Measurements from ENCODE around the gene MYBBP1A. TPM values are rescaled to one million over a fixed set of nuclear protein-coding genes. Genes with fewer than 3 reads are reported as not detected.

MYBBP1A gene
- total RNA-seq, 4 donors from 2014 or later, result 53.9 to 83.7 (median 54.5) TPM

- no peak overlapping the region for H3K4me3 ChIP-seq (ENCODE audit: low read depth, poor library complexity, severe bottlenecking)
- intact Hi-C loops (cut with DNase I; ENCODE audit: low total_unique reads), result no loop called here
- 92 to 93% methylated on average over 18 of the region's 18 CpGs for WGBS, 2 donors
- no peak for DNase-seq (ENCODE audit: low spot score in 2 of 2)
- TF ChIP-seq POLR2A (IDR thresholded peaks at IDR 0.05) (no peak), CTCF (IDR thresholded peaks at IDR 0.05) (no peak)
Observed at GRCh38 chr17:4544951-4545216, 10.3 kb downstream of the MYBBP1A start.

GRCh38 chr17:4544135-4544950, 10.8 kb downstream of the MYBBP1A start:
- TF ChIP-seq POLR2A (IDR thresholded peaks at IDR 0.05), result no peak
- no peak for TF ChIP-seq CTCF (IDR thresholded peaks at IDR 0.05)
- intact Hi-C loops (cut with DNase I; ENCODE audit: low total_unique reads), result no loop called here
- no peak overlapping the region for H3K4me3 ChIP-seq (ENCODE audit: low read depth, poor library complexity, severe bottlenecking)
- DNase-seq (ENCODE audit: low spot score in 2 of 2), result no peak
- WGBS, 2 donors, result 82 to 92% methylated on average over 24 to 37 of the region's 37 CpGs

GRCh38 chr17:4543557-4544026, 11.6 kb downstream of the MYBBP1A start:
- no peak overlapping the region for H3K4me3 ChIP-seq (ENCODE audit: low read depth, poor library complexity, severe bottlenecking)
- WGBS, 2 donors, result 61 to 69% methylated on average over 12 to 19 of the region's 19 CpGs
- DNase-seq (ENCODE audit: low spot score in 2 of 2), result peak in 1 of 2 donors; percentile 82
- intact Hi-C loops (cut with DNase I; ENCODE audit: low total_unique reads), result no loop called here
- TF ChIP-seq CTCF (IDR thresholded peaks at IDR 0.05) (no peak), POLR2A (IDR thresholded peaks at IDR 0.05) (no peak)

- TF ChIP-seq POLR2A (IDR thresholded peaks at IDR 0.05) (no peak), CTCF (IDR thresholded peaks at IDR 0.05) (no peak)
- no peak overlapping the region for H3K4me3 ChIP-seq (ENCODE audit: low read depth, poor library complexity, severe bottlenecking)
- intact Hi-C loops (cut with DNase I; ENCODE audit: low total_unique reads), result no loop called here
- WGBS, 2 donors, result 77 to 81% methylated on average over 15 to 18 of the region's 19 CpGs
- DNase-seq (ENCODE audit: low spot score in 2 of 2), result peak in 1 of 2 donors; percentile 82
Observed at GRCh38 chr17:4542726-4543191, 12.4 kb downstream of the MYBBP1A start.

GRCh38 chr17:4542003-4542725, 13.0 kb downstream of the MYBBP1A start:
- DNase-seq (ENCODE audit: low spot score in 2 of 2), result peak in 1 of 2 donors; percentile 81
- WGBS, 2 donors, result 86 to 91% methylated on average over 10 to 14 of the region's 14 CpGs
- H3K4me3 ChIP-seq (ENCODE audit: low read depth, poor library complexity, severe bottlenecking), result no peak overlapping the region
- intact Hi-C loops (cut with DNase I; ENCODE audit: low total_unique reads), result no loop called here
- TF ChIP-seq CTCF (IDR thresholded peaks at IDR 0.05) (no peak), POLR2A (IDR thresholded peaks at IDR 0.05) (no peak)
